ENCODE results near the gene CEP152.

GRCh38 chr15:48842501-48842900 is 31.6 kb upstream of the CEP152 start:
- TF ChIP-seq CTCF (IDR thresholded peaks at IDR 0.05): no peak
- TF ChIP-seq POLR2A (IDR thresholded peaks at IDR 0.05): no peak

Measured in uterus (tissue), 2 donors.